SK-N-SH (cell line): ENCODE measurements around the gene BICC1. TPM values are rescaled to one million over a fixed set of nuclear protein-coding genes. Genes with fewer than 3 reads are reported as not detected.

Experiments
- CTCF ChIA-PET: fragments of 300-600, 350-600 bp; formaldehyde crosslinking; extraction: SDS; loops from one replicate; lab custom pipeline; 2021; lab: Yijun Ruan, JAX
- POLR2A ChIA-PET: fragments of 350-600 bp; sonication (Branson Sonifier 250); formaldehyde crosslinking; extraction: SDS; loops from one replicate; lab custom pipeline; 2020; ENCODE audit warnings: antibody characterized with exemption, inconsistent platforms; lab: Yijun Ruan, JAX
- DNase-seq: peaks from one replicate; pipeline ENCODE4 v3.0.0; 2012
- H2AFZ ChIP-seq: fragments of 200-600 bp; sonication (generic); 2 replicates; pipeline ENCODE4 v1.8.1; 2016; ENCODE audit warnings: antibody characterized with exemption, mild to moderate bottlenecking, low read depth
- H3F3A ChIP-seq: fragments of 200-600 bp; sonication (generic); replicated peaks from 2 replicates; pipeline ENCODE3; 2016; ENCODE audit warnings: antibody characterized with exemption, mild to moderate bottlenecking; ENCODE audit not compliant: insufficient read depth
- H3K27ac ChIP-seq, 2 experiments: fragments of 200-500 bp in 1 of 2; fragments of 200-600 bp in 1 of 2; sonication (Bioruptor generic) in 1 of 2; sonication (generic), shearing (Covaris generic) in 1 of 2; 2 replicates each; pipeline versions ENCODE4 v1.5.1 to v1.6.1; 2014 to 2016; ENCODE audit warnings: low read depth in 2 of 2, inconsistent platforms in 1 of 2, low read length in 1 of 2, mild to moderate bottlenecking in 1 of 2, mixed read lengths in 1 of 2
- H3K27me3 ChIP-seq: fragments of 200-600 bp; sonication (generic), shearing (Covaris generic); 2 replicates; pipeline ENCODE4 v1.6.1; 2016; ENCODE audit warnings: mixed run types; ENCODE audit not compliant: insufficient read depth
- H3K36me3 ChIP-seq, 2 experiments: fragments of 200-500 bp in 1 of 2; fragments of 200-600 bp in 1 of 2; sonication (Bioruptor generic) in 1 of 2; sonication (generic) in 1 of 2; replicated peaks in 1 of 2; 2 replicates each; pipeline versions ENCODE3 to v1.5.1; 2014 to 2016; ENCODE audit warnings: low read length in 1 of 2, mild to moderate bottlenecking in 1 of 2; ENCODE audit not compliant: insufficient read depth in 2 of 2, control insufficient read depth in 1 of 2
- H3K4me1 ChIP-seq, 2 experiments: fragments of 200-500 bp in 1 of 2; fragments of 200-600 bp in 1 of 2; sonication (Bioruptor generic) in 1 of 2; sonication (generic), shearing (Covaris generic) in 1 of 2; 2 replicates each; pipeline versions ENCODE4 v1.5.1 to v1.6.1; 2014 to 2016; ENCODE audit warnings: low read depth in 1 of 2, low read length in 1 of 2, mixed run types in 1 of 2; ENCODE audit not compliant: insufficient read depth in 2 of 2, control insufficient read depth in 1 of 2
- H3K4me2 ChIP-seq: fragments of 200-600 bp; sonication (generic), shearing (Covaris generic); 2 replicates; pipeline ENCODE4 v1.6.1; 2017; ENCODE audit warnings: mixed run types
- H3K4me3 ChIP-seq, 2 experiments: fragments of 200-500 bp in 1 of 2; fragments of 200-600 bp in 1 of 2; sonication (Bioruptor generic) in 1 of 2; sonication (generic), shearing (Covaris generic) in 1 of 2; 2 replicates each; pipeline versions ENCODE4 v1.5.1 to v1.8.1; 2014 to 2016; ENCODE audit warnings: low read depth in 2 of 2, inconsistent platforms in 1 of 2, low read length in 1 of 2, mild to moderate bottlenecking in 1 of 2, mixed read lengths in 1 of 2, moderate library complexity in 1 of 2
- H3K79me2 ChIP-seq: fragments of 200-600 bp; sonication (generic); 2 replicates; pipeline ENCODE4 v1.8.1; 2017; ENCODE audit warnings: mild to moderate bottlenecking; ENCODE audit not compliant: insufficient read depth
- H3K9ac ChIP-seq: fragments of 200-600 bp; sonication (generic); 2 replicates; pipeline ENCODE4 v1.6.1; 2017; ENCODE audit warnings: mixed run types
- H3K9me2 ChIP-seq: fragments of 200-600 bp; sonication (generic); 2 replicates; pipeline ENCODE4 v1.6.1; 2017; ENCODE audit warnings: mixed run types
- H3K9me3 ChIP-seq: fragments of 200-600 bp; sonication (generic); 2 replicates; pipeline ENCODE4 v1.6.1; 2017; ENCODE audit warnings: mixed run types, mild to moderate bottlenecking, moderate library complexity
- H4K20me1 ChIP-seq: fragments of 200-600 bp; sonication (generic); 2 replicates; pipeline ENCODE4 v1.6.1; 2017; ENCODE audit warnings: mild to moderate bottlenecking, mixed run types; ENCODE audit not compliant: insufficient read depth
- EP300 ChIP-seq, 2 experiments: IDR thresholded peaks; 2 replicates each; pipeline versions ENCODE4 v1.4.0 to v1.6.1; 2012; ENCODE audit warnings: borderline replicate concordance in 1 of 2, low read depth in 1 of 2, low read length in 1 of 2
- FOXM1 ChIP-seq: IDR thresholded peaks from 2 replicates; pipeline ENCODE4 v1.4.0; 2012; ENCODE audit warnings: low read depth, mild to moderate bottlenecking
- MAX ChIP-seq: IDR thresholded peaks from 2 replicates; pipeline ENCODE4 v1.4.0; 2012; ENCODE audit warnings: low read depth
- NFIC ChIP-seq: IDR thresholded peaks from 2 replicates; pipeline ENCODE4 v1.4.0; 2012; ENCODE audit warnings: borderline replicate concordance
- PBX3 ChIP-seq: IDR thresholded peaks from 2 replicates; pipeline ENCODE4; 2012
- POLR2AphosphoS5 ChIP-seq: IDR thresholded peaks from 2 replicates; pipeline ENCODE4 v1.6.1; 2012; ENCODE audit warnings: low read depth, low read length
- RAD21 ChIP-seq: IDR thresholded peaks from 2 replicates; pipeline ENCODE4 v1.6.1; 2012; ENCODE audit warnings: mild to moderate bottlenecking, low read length
- SIN3A ChIP-seq: IDR thresholded peaks from 2 replicates; pipeline ENCODE4 v1.6.1; 2012; ENCODE audit warnings: low read depth, mild to moderate bottlenecking, low read length, moderate library complexity, borderline replicate concordance
- TCF12 ChIP-seq: IDR thresholded peaks from 2 replicates; pipeline ENCODE4 v1.4.0; 2012
- TEAD4 ChIP-seq: IDR thresholded peaks from 2 replicates; pipeline ENCODE4 v1.4.0; 2012; ENCODE audit warnings: mild to moderate bottlenecking, borderline replicate concordance; ENCODE audit not compliant: insufficient read depth
- USF1 ChIP-seq: IDR thresholded peaks from 2 replicates; pipeline ENCODE4 v1.4.0; 2012; ENCODE audit warnings: low read depth, borderline replicate concordance
- WGBS: methylation state at CpG from one replicate; pipeline ENCODE4 v1.1.6; 2017; ENCODE audit warnings: low lambda C conversion rate; 5-methylcytosine and 5-hydroxymethylcytosine counted together
- polyA plus RNA-seq, 3 experiments: library from polyadenylated mRNA; depleted of rRNA; stranded (reverse); fragments of >200 nt; gene quantifications; 2 replicates each; pipeline ENCODE4 v1.2.3, GENCODE V29; 2012

BICC1 gene
- polyA plus RNA-seq, 1 of the 3 experiments (the other 2 are of a cell fraction): 1.5 TPM

DNA sequence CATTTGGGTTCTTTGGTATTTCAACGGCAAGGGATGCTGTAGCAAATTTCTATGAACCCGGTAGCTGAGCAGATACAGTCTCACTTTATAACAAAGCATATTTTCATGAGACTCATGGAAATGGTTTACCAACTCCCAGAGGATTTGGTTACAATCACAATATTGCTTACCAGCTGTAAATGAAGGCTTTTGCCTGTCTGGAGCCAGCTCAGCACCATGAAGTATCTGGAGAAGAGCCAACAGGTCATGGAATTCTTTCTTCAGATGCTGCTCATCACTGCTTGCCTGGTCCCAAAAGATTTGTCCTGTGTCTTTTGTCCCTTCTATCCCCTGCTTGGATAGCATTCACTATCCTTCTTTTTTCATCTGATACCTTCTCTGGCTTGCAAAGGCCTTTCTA lies 346.9 kb downstream of the BICC1 start:
- Histone ChIP-seq H2AFZ (no peak overlapping the region), H3K4me3 (no peak overlapping the region), H3K4me1 (peaks cover 7 to 15% of the 10 kb centered on the region in 2 experiments; a peak in 3 of 4 replicates), H3K9me2 (no peaks in the 10 kb centered on the region), H3K36me3 (peaks cover 0 to 5% of the 10 kb centered on the region in 2 experiments), H3F3A (no peaks in the 10 kb centered on the region), H3K4me2 (no peak overlapping the region), H3K9me3 (no peaks in the 10 kb centered on the region), H3K9ac (no peak overlapping the region), H3K27me3 (no peaks in the 10 kb centered on the region), H3K79me2 (no peaks in the 10 kb centered on the region), H3K27ac (no peak overlapping the region), H4K20me1 (no peaks in the 10 kb centered on the region)
- 97% methylated on average over 2 of the region's 2 CpGs for WGBS
- POLR2A ChIA-PET: no interaction called here
- no peak for TF ChIP-seq MAX
- TF ChIP-seq SIN3A: no peak
- CTCF ChIA-PET: interaction anchor here (1.0 kb wide), 1 partner anchor 37 kb away, joined by 3 read pairs; no protein-coding TSS in a partner anchor
- no peak for DNase-seq

- Histone ChIP-seq H3F3A (peaks cover 5% of the 10 kb centered on the region), H4K20me1 (no peaks in the 10 kb centered on the region), H3K36me3 (no peaks in the 10 kb centered on the region), H3K27ac (no peak overlapping the region), H3K4me3 (no peak overlapping the region), H3K9ac (no peak overlapping the region), H3K27me3 (no peaks in the 10 kb centered on the region), H3K79me2 (no peaks in the 10 kb centered on the region; the same call in 1 of the 2 replicates), H3K9me2 (no peaks in the 10 kb centered on the region), H3K4me1 (0 out of 4 replicates have a peak, but pooled peaks cover 0 to 7% of the 10 kb centered on the region in 2 experiments), H3K9me3 (no peaks in the 10 kb centered on the region), H3K4me2 (no peak overlapping the region), H2AFZ (no peak overlapping the region)
- no peak for DNase-seq
- TF ChIP-seq EP300 (IDR thresholded peaks at IDR 0.05; ENCODE audit: borderline replicate concordance in 1 of 2, low read depth in 1 of 2, low read length in 1 of 2): no peak
- TF ChIP-seq FOXM1: no peak
- TF ChIP-seq TEAD4: no peak
- TF ChIP-seq NFIC: no peak
- no peak for TF ChIP-seq PBX3
- no peak for TF ChIP-seq RAD21
- no peak for TF ChIP-seq TCF12
- TF ChIP-seq USF1: no peak
- TF ChIP-seq POLR2AphosphoS5: no peak
- POLR2A ChIA-PET: no interaction called here
- CTCF ChIA-PET: no interaction called here
Observed at GRCh38 chr10:58867683-58868082, 355.0 kb downstream of the BICC1 start.
